ENCODE measurements around the gene BARD1.
"Not testable (repeated sequence)": the region's sequence is repeated elsewhere in the genome, so short reads cannot be mapped to it uniquely, and the experiment has no call there.

Gene BARD1

GRCh38 chr2:214808981-214809750, at the start of gene BARD1:
TSS of gene BARD1 (minus strand) at chr2:214809683. CDS start at chr2:214809569, 114 bp downstream.
- peak; percentile 43 to 55 for DNase-seq

DNA sequence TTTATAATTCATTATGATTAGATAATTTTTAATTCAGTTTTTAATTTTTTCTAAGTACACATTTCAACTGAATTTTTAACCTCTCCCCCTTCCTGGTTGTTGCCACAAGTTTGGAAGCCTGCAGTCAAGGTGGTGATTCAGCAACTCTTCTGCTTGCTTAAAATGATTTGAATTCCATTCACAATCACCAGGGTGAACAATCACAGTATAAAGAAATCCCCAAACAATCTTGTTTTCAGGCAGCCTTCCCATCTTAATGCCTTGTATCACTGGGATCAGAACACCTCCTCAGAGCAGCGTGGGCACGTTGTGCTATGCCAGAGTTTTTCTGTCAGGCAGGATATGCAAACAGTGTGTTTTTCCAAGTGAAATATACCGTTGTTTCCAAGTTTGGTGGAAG, 46.7 kb upstream of the BARD1 start:
- no peak for DNase-seq

DNA sequence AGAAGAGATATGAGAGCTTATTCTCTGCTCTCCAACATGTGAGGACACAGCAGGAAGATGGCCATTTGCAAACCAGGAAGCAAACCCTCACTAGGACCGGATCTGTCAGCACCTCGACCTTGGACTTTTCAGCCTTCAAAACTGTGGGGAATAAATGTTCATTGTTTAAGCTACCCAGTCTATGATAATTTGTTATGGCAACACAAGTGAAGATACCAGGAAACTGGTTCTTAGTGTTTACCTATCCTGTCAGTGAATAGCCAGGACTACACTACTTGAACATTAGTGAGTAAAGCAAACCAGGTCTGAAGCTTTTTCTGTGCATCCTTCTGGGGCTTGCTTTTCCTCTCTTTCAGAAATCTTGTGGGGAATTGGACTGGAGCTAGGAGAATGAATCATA, 44.4 kb upstream of the BARD1 start:
- no peak for DNase-seq

DNA sequence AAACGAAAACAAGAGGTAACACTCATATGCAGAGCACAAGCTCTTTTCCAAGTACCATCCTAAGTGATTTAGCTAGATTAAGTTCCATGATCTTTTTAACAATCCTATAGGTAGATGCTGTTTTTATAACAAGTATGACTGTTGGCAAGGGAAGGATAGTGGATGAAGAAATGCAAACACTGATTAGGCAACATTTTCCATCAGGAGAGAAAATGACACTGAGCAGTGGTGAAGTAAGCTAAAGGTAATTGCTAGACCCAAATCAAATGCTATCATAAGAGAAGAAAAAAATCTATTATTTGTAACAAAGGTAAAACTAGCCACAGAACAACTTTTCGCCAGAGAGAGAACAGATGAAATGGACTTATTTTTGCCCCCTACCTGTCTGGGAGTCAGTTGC, 34.3 kb upstream of the BARD1 start:
- no peak for DNase-seq

- DNase-seq, result no peak
Measured at GRCh38 chr2:214839464-214839863, 30.0 kb upstream of the BARD1 start.

DNA sequence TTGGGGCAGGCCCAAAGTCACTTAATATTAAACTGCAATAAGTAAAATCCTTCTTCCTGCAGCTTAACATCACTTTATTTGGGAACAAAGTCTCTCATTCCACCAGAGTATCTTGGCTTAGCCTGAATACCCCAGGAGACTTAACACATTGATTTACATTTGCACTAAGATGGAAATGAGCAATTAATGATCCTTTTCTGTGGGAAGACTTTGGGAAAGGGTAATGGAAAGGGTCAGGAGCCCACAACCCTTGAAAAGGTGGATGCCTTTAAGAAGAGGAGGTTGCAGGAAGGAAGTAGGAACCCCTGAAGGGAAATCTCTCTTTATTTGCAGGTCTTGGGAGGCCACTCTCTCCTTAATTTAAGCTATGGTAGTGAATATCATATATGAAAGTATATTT, 28.0 kb upstream of the BARD1 start:
- DNase-seq, result no peak

DNA sequence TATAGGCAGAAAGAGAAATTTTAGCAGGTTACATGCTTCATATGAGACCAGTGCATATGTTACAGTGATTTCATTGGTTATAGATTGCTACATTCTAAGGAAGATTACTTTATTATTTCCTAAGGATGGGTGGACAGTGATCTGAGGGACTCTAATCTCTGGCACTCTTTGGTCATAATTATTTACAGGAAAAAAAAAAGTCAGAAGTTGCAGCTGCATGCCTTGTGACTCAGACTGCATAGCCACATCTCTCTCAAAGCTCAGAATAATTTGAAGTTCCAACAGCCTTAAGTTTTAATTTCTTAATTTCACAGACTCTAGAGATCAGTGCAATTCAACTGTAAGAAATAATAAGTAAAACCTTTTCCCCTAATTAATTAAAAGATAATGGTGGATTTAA, 27.1 kb upstream of the BARD1 start:
- no peak for DNase-seq

DNA sequence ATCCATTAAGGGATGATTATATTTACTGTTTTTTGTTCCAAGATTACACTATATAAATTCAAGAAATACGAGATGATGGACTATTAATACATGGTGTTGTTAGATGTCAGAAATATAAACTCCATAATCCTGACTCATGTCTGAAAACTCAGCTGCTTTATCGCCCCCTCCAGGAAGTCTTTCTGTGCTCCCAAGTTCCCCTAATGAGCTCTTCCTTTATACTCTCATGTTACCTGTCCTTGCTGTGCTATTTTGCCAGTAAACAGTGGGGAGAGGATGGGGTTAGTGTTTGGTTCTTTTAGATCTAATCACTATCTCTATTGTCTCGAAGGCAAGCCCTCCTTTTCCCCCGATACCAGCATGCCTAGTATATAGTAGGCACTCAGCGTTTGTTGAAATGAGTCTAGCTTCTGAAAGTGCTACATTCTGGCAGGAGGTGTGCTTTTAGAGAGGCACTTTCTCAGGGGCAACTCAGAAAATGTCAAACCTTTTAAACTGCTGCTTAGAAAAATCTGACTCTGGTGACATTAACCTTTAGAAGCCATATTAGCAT, 21.4 kb upstream of the BARD1 start:
- DNase-seq, result peak; percentile 29 to 37

GRCh38 chr2:214816008-214816533, 6.6 kb upstream of the BARD1 start:
- DNase-seq, result no peak

DNA sequence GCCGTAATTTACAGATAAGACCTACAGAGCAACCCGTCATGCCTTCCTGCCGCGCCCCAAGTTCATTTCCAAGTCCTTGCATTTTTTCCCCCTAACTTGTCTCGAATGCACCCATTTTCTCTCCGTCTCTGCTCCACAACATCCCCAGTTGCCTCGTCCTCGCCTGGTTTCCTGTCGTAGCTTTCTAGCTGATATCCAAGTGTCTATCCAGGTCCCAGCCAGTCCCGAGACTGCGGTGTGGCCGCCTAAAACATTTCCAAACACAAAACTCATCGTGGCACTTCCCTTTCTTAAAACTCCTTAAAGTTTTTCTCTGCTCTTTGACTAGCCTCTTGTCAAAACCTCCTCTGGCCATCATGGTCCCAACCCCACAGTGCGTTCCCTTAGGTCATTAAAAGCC, 1.2 kb upstream of the BARD1 start:
- peak; percentile 25 to 26 for DNase-seq

- DNase-seq, result peak; percentile 90 to 93
Measured at GRCh38 chr2:214809751-214810564, 475 bp upstream of the BARD1 start.

DNA sequence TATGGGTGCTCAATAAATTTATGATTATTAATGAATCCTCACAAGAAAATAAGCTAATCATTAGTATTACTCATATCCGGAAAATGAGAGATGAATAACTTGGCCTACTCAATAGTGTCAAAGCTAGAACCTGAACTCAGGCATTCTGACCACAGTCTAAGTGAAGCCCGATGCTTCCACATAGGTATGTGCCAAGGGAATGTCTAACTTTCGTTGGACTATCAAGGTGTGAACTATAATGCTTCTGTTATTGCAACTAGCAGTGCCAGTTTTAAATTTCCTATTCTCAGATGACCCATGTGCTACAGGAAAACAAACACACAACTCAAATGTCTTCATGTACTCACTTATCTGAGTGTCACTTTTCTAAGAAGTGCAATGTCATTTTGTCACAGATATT, 1.8 kb downstream of the BARD1 start:
- no peak for DNase-seq

DNA sequence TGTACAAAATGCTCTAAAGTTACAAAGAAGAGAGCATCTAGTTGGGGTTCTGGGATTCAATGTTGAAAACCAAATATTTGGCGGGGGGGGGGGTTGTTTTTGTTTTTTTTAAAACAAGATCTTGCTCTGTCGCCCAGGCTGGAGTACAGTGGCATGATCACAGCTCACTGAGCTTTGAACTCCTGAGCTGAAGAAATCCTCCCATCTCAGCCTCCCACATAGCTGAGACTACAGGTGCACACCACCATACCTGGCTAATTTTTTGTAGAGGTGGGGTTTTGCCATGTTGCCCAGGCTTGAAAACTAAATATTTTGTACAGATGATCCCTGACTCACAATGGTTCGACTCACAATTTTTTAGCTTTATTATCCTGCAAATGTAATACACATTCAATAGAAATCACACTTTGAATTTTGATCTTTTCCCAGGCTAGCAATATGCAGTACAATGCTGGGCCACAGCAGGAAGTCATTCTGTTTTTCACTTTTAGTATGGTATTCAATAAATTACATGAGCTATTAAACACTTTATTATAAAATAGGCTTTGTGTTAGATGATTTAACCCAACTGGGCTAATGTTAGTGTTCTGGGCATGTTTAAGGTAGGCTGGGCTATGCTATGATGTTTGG, 7.6 kb downstream of the BARD1 start:
- DNase-seq, result no peak

GRCh38 chr2:214801068-214801467, 8.4 kb downstream of the BARD1 start:
- no peak for DNase-seq

GRCh38 chr2:214800180-214800579, 9.3 kb downstream of the BARD1 start:
- no peak for DNase-seq

- DNase-seq, result no peak
Measured at GRCh38 chr2:214796911-214797310, 12.6 kb downstream of the BARD1 start.

GRCh38 chr2:214783181-214783580, 26.3 kb downstream of the BARD1 start:
- not testable (repeated sequence) for DNase-seq

GRCh38 chr2:214782671-214783070, 26.8 kb downstream of the BARD1 start:
- no peak for DNase-seq

DNA sequence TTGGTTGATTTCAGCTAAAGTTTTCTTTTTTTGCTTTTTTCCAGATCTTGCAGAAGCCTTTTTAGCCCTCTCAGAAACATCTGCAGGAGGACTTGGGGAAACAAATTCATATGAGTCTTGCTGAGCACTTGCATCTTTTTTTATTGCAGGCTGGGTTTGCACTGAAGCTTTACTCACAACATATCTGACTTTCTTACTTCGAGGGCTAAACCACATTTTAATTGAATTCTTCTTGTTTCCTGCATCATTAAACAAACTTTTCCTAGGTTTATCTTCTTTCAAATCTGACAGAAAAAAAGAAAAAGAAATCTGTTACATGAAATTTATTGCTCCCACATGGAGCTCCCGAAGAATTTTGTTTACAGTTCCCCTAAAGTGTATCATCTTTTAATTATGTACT, 28.3 kb downstream of the BARD1 start:
- DNase-seq, result no peak

GRCh38 chr2:214775971-214776370, 33.5 kb downstream of the BARD1 start:
- no peak for DNase-seq

GRCh38 chr2:214774108-214774507, 35.4 kb downstream of the BARD1 start:
- no peak for DNase-seq

DNA sequence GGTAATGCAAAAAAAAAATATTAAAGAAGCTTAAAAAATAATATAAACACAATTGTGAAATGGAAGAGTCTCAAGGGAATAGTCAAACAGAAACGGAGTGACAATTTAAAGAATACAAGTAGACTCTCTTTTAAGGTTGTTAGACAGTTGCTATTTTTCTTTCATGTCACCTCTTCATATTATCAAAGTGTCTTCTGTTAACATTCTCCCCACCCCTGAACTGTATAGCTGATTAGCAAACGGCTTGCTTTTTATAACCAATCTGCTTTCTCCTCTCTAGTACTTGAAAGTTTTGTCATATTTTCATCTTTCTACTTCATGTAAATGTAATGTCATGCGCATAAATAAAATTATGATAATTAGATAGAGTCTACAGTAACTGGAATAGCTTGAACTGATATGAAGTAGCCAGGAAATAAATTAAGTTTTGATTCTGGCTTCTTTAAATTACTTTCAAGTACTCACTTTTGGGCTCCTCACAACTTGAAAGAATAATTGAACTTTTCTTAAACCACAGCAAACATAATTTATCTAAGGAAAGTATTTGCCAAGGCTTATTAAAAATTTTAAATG, 37.0 kb downstream of the BARD1 start:
- DNase-seq, result no peak

DNA sequence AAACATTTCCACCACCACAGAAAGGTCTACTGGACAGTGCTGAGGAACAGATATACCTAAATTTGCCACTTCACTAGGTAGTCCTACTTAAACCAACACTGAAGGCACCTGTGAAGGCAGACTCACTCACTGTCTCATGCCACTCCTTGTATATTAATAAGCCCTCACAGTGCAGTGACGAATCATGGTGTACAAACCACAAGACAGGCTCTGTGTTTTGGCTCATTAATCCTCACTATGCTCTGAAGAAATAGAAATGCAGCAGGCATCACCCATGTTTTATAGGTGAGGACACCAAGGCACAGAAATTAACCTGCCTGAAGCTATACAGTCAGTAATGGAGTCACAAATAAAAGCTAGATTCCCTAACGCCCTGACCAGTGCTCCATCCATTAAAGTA, 44.3 kb downstream of the BARD1 start:
- DNase-seq, result no peak

All from AML-193 (cell line).